GM12865 (cell line): ENCODE measurements around the gene CFAP77.
"Not testable (repeated sequence)": the region's sequence is repeated elsewhere in the genome, so short reads cannot be mapped to it uniquely, and the experiment has no call there.

Experiments
- DNase-seq: peaks from one replicate; pipeline ENCODE4 v3.0.0; 2010; ENCODE audit warnings: low read depth
- H3K4me3 ChIP-seq: 2 replicates; pipeline ENCODE4 v1.5.1; 2011; ENCODE audit warnings: mild to moderate bottlenecking, low read depth, low read length, control low read depth
- CTCF ChIP-seq: IDR thresholded peaks from 2 replicates; pipeline ENCODE4 v1.5.1; 2011; ENCODE audit warnings: low read length, control low read depth, low read depth, inconsistent platforms; ENCODE audit not compliant: insufficient read depth; ENCODE audit errors: missing control alignments

Gene CFAP77

GRCh38 chr9:132372177-132373095, 37.6 kb upstream of the CFAP77 start:
- no peak overlapping the region for H3K4me3 ChIP-seq
- peak; percentile 53 for DNase-seq
- TF ChIP-seq CTCF, result no peak

GRCh38 chr9:132377769-132378168, 32.2 kb upstream of the CFAP77 start:
- not testable (repeated sequence) for DNase-seq, H3K4me3 ChIP-seq

- H3K4me3 ChIP-seq, DNase-seq: not testable (repeated sequence)
These were observed 31.6 kb upstream of the CFAP77 start for GRCh38 chr9:132378416-132378815.

GRCh38 chr9:132381966-132382541, 28.0 kb upstream of the CFAP77 start:
- no peak for TF ChIP-seq CTCF
- peak; percentile 93 for DNase-seq
- peak overlapping the region; percentile 51 for H3K4me3 ChIP-seq

GRCh38 chr9:132383462-132383883, 26.5 kb upstream of the CFAP77 start:
- no peak for TF ChIP-seq CTCF
- H3K4me3 ChIP-seq, result no peak overlapping the region
- DNase-seq, result peak; percentile 76

GRCh38 chr9:132384376-132384775, 25.6 kb upstream of the CFAP77 start:
- DNase-seq, result peak; percentile 67
- TF ChIP-seq CTCF, result no peak
- H3K4me3 ChIP-seq, result peak overlapping the region; percentile 18; the same call in 1 of the 2 replicates

- no peak for DNase-seq
- TF ChIP-seq CTCF, result no peak
- H3K4me3 ChIP-seq, result no peak overlapping the region
These were observed 22.9 kb upstream of the CFAP77 start for GRCh38 chr9:132387133-132387532.

GRCh38 chr9:132390966-132391365, 19.0 kb upstream of the CFAP77 start:
- no peak for DNase-seq
- TF ChIP-seq CTCF, result no peak

More at GRCh38 chr9:132390966-132391365, 19.0 kb upstream of the CFAP77 start:
- no peak overlapping the region for H3K4me3 ChIP-seq
